Endometrium (tissue), 2 donors: ENCODE measurements around the gene ARFGAP1.

Source experiments
- FAIRE-seq: peaks from 2 replicates; lab custom pipeline; 2012; peaks lifted over from hg19 to GRCh38; lab: Jason Lieb, UNC
- donor health status: control.
- donor health status: control.

ARFGAP1 gene

GRCh38 chr20:63261060-63261794 lies 11.4 kb upstream of the ARFGAP1 start:
- FAIRE-seq = no peak

GRCh38 chr20:63261795-63262528 lies 10.7 kb upstream of the ARFGAP1 start:
- no peak for FAIRE-seq

DNA sequence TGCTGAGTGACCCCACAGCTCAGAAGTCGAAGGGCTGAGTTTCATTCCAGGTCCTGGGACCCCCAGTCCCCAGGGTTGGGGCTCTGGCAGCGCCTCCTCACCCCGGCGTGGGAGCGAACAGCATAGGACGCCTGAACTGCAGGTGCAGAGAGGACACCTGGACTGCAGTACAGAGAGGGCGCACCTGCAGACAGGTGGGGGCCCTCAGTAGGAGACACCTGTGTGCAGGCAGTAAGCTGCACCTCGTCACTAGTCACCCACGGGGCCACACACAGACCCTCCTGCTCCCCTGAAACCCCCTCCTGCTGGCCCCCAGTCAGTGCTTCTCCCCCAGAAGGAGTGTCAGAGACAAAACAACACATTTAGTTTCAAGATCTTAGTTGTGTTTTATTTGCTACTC lies 9.8 kb upstream of the ARFGAP1 start:
- no peak for FAIRE-seq

DNA sequence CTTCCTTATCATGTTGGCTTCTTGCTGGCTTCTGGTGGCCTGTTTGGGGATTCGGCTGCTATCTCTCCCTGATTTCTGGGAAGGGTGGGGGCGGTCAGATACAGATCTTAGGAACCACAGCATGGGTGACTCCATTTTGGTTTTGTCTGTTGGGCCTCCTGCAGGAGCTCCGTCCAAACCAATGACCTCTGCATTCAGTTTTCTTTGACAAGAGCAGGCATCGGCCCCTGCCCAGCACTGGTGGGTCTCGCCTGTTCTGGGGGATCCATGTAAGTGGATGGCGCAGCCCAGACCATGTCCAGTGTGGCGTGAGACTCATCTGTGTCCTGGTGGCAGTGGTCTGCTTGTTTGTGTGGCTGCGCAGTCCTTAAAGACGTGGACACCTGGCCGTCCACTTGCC lies 8.6 kb upstream of the ARFGAP1 start:
- FAIRE-seq = no peak

DNA sequence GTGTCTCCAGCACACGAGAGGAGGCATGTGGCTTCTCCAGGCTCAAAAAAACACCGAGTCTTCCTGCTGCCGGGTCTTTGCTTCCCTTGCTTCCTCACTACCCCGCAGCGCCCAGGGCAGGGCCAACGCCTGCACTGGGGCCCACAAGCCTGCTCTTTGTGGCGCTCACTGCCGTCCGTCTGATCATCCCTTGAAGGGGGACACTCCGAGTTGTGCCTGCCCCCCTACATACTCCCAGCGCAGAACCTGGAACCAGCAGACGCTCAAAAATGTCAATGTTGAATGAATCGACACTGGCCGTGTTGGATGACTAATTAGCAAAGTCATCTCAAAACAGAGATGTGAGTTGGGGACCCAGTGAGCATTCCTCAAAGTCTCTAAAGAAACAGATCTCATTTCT lies 8.1 kb upstream of the ARFGAP1 start:
- no peak for FAIRE-seq

- no peak for FAIRE-seq
Measured at GRCh38 chr20:63265891-63266515, 6.6 kb upstream of the ARFGAP1 start.

- no peak for FAIRE-seq
Measured at GRCh38 chr20:63267691-63268090, 4.9 kb upstream of the ARFGAP1 start.

GRCh38 chr20:63268256-63268655 lies 4.4 kb upstream of the ARFGAP1 start:
- no peak for FAIRE-seq

DNA sequence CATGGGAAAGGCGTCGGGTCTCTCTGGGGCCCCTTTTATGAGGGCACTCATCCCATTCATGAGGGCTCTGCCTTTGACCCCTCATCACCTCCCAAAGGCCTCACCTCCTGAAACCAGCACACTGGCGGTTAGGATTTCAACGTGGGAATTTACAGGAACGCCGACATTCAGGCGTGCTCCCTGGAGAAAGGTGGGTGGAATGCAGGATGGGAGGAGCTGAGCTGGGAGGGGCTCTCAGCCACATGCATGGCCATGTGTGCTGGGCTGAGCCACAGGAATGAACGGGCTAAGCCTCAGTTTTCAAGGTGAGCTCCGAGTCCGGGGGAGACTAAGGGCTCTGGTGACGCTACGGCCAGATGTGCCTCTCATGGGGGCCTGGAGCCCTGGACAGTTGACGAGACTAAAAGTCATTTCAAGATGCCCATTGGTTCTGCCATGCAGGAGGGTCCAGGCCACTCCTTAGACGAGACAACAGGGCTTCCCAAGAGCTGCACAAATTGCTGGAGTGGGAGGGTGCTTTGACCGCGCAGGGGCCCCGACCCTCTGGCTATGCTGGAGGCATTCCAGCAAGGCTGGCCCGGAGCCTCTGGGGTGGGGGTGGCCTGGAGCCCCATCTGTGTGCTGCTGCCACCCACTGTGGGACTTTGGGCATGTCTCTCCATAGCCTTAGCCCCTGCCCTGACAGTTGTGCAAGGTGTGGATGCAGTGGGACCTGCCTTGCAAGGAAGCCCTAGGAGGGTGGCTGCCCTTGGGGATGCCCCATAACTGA lies 3.8 kb upstream of the ARFGAP1 start:
- no peak for FAIRE-seq

GRCh38 chr20:63269724-63270123 lies 2.9 kb upstream of the ARFGAP1 start:
- no peak for FAIRE-seq

GRCh38 chr20:63270606-63271325 lies 1.8 kb upstream of the ARFGAP1 start:
- no peak for FAIRE-seq

DNA sequence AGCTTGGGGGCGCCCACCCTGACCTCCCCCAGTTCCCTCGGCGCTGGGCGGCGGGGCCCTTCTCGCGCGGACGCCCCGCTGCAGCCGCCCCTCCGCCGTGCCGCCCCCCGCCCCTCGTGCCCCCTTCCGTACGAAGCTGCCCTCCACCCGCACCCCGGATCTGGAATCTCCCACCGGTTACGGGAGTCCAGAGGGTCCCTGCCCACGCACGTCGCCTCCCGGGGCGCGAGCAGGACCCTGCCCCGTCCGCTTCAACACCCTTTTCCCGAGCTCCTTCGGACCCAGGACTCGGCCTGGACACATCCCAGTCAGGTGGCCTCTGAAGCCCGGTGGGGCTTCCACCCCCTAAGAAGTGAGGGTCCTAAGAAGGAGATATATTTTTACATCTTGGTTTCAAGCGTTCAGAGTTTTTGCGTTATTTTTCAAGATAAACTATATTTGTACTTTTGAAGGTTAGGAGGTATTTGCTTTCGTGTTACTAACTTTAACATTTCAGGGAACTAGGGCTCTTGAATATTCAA lies 506 bp downstream of the ARFGAP1 start:
- FAIRE-seq = no peak

DNA sequence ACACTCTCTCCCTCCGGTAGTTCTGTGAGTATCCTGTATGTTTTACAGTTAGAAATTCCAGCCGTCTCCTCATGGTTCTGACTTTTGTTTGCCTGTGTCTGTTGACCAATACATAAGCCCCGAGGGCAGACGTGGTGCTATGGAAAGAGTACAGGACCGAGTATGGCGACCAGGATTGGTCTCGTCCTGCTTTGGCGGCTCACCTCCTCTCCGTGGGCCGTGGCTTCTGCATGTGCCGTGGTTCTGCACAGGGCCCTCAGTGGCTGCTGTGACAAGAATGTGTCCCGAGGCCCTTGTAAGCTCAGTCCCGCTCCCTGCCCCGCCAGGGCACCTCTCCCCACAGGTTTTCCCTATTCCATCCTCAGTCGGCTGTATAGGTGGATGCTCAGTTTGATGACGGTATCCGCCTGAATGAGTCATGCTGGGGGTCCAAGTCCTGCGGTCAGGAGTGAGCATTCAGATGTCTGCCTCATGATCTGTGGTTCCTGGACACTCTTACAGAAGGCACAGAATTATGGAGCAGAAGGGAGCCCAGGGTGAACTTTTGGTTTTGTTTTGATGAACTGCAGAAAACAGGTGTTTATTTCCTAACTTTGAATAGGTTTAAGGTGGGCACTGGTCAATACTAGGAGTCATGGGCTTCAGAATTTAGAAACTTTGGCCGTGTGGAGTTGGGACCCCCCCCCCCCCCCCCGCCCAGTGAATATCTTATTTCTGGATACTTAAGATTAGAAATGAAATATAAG lies 1.2 kb downstream of the ARFGAP1 start:
- FAIRE-seq = no peak

DNA sequence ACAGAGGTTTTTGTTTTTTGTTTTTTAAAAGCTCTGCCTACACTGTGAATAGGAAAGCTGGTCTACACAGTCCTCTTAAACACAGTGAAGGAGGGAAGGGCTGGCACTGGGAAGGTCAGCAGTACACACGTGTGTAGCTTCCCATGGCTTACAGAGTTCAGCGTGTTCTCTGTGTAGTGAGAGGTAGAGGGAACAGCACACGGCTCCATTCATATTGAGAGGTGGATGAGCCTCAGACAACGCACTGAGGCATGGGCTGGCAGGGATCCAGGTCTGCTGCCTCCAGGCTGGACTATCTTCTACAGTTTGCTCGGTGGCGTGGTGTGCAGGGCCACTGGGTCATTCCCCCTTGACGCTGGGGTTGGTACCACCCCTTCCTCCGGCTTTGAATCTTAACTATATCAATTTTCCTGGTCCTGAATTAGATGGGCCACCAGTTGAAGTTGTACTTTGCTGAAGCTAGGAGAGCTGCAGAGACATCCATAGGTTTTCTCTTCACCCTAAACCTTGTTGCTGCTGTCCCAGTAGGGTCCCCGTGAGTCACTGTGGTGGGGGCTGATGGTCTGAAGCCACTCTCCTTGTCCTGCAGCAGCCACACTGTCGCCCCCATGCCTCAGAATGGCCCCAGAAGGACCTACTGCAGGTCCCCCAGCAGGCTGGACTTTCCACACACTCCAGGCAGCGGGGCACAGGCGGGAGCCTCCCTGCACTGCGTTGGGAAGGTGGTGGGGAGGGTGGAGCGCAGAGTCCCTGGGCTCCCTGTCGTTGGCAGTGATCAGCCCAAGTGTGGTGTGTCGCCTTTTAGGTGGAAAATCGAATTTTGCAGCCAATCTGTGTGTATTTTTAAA lies 2.0 kb downstream of the ARFGAP1 start:
- no peak for FAIRE-seq

- FAIRE-seq = no peak
Measured at GRCh38 chr20:63275825-63276224, 3.2 kb downstream of the ARFGAP1 start.

DNA sequence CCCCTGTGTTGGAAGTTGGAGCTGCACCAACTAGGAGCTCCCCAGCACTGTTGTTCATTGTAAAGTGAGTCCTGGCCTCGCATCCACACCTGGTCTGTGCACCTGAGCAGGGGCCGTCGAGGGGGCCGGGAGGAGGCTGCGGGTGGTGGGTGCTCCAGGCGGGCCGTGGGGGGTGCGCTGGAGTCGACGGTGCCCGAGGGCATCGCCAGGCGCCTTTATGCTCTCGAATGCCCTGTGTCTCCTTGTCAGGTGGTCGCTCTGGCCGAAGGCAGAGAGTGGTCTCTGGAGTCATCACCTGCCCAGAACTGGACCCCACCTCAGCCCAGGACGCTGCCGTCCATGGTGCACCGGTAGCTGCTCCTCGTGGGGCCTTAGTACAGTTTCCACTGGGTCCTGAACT lies 4.3 kb downstream of the ARFGAP1 start:
- no peak for FAIRE-seq

- FAIRE-seq = no peak
Measured at GRCh38 chr20:63277466-63278272, 5.1 kb downstream of the ARFGAP1 start.

- FAIRE-seq = no peak
Measured at GRCh38 chr20:63278661-63279060, 6.0 kb downstream of the ARFGAP1 start.

- no peak for FAIRE-seq
Measured at GRCh38 chr20:63279931-63280330, 7.3 kb downstream of the ARFGAP1 start.
